IMR-90 (cell line): Measurements from ENCODE around the gene CKB.

Experiments
- BHLHE40 ChIP-seq: fragments of 150-350 bp; IDR thresholded peaks from 2 replicates; pipeline ENCODE4 v1.6.1; 2016; ENCODE audit warnings: mild to moderate bottlenecking, low read depth, low read length
- FOS ChIP-seq: fragments of 150-350 bp; IDR thresholded peaks from 2 replicates; pipeline ENCODE4 v1.6.1; 2016; ENCODE audit warnings: low read depth, low read length
- MAZ ChIP-seq: IDR thresholded peaks from 2 replicates; pipeline ENCODE4 v1.6.1; 2012; ENCODE audit warnings: low read depth, mild to moderate bottlenecking, low read length, improper control_type of control experiment, moderate library complexity, borderline replicate concordance
- MXI1 ChIP-seq: IDR thresholded peaks from 2 replicates; pipeline ENCODE4 v1.6.1; 2012; ENCODE audit warnings: low read depth, mild to moderate bottlenecking, low read length, moderate library complexity, borderline replicate concordance
- POLR2A ChIP-seq: IDR thresholded peaks from 2 replicates; pipeline ENCODE4 v1.6.1; 2012; ENCODE audit warnings: mild to moderate bottlenecking, low read depth, low read length
- RAD21 ChIP-seq: IDR thresholded peaks from 2 replicates; pipeline ENCODE4 v1.6.1; 2012; ENCODE audit warnings: low read length, improper control_type of control experiment
- RCOR1 ChIP-seq: IDR thresholded peaks from 2 replicates; pipeline ENCODE4 v1.6.1; 2012; ENCODE audit warnings: mild to moderate bottlenecking, low read length, improper control_type of control experiment; ENCODE audit not compliant: insufficient replicate concordance
- TF ChIP-seq, protein P1 (sequence below): conservative IDR thresholded peaks from 2 replicates; pipeline ENCODE4 v1.5.1; 2012; ENCODE audit warnings: mild to moderate bottlenecking, low read depth, low read length, improper control_type of control experiment
- TF ChIP-seq, protein P2 (sequence below): fragments of 150-350 bp; IDR thresholded peaks from 2 replicates; pipeline ENCODE4 v1.6.1; 2016; ENCODE audit warnings: low read depth, mild to moderate bottlenecking, low read length, moderate library complexity, borderline replicate concordance
- TF ChIP-seq, protein P3 (sequence below): fragments of 150-350 bp; IDR thresholded peaks from 2 replicates; pipeline ENCODE4 v1.6.1; 2017; ENCODE audit warnings: mild to moderate bottlenecking, antibody characterized with exemption, low read length, low read depth

DNA sequence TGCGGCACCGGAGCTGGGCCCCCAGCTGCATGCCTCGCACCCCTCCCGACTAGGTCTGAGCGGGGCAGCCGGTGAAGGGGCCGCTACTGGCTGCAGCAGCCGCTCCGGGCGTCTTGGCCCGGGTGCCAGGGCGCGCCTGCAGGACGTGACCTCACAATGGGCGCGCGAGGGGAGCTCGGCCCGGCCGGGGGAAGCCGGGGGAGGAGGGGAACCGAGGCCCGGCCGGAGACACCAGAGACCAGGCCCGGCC is 39.5 kb upstream of the CKB start:
- TF ChIP-seq RAD21 (no peak), POLR2A (no peak), RCOR1 (no peak), FOS (no peak), MXI1 (no peak), MAZ (no peak), BHLHE40 (no peak)
- TF ChIP-seq, protein P1, sequence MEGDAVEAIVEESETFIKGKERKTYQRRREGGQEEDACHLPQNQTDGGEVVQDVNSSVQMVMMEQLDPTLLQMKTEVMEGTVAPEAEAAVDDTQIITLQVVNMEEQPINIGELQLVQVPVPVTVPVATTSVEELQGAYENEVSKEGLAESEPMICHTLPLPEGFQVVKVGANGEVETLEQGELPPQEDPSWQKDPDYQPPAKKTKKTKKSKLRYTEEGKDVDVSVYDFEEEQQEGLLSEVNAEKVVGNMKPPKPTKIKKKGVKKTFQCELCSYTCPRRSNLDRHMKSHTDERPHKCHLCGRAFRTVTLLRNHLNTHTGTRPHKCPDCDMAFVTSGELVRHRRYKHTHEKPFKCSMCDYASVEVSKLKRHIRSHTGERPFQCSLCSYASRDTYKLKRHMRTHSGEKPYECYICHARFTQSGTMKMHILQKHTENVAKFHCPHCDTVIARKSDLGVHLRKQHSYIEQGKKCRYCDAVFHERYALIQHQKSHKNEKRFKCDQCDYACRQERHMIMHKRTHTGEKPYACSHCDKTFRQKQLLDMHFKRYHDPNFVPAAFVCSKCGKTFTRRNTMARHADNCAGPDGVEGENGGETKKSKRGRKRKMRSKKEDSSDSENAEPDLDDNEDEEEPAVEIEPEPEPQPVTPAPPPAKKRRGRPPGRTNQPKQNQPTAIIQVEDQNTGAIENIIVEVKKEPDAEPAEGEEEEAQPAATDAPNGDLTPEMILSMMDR, result no peak
- TF ChIP-seq, protein P2, sequence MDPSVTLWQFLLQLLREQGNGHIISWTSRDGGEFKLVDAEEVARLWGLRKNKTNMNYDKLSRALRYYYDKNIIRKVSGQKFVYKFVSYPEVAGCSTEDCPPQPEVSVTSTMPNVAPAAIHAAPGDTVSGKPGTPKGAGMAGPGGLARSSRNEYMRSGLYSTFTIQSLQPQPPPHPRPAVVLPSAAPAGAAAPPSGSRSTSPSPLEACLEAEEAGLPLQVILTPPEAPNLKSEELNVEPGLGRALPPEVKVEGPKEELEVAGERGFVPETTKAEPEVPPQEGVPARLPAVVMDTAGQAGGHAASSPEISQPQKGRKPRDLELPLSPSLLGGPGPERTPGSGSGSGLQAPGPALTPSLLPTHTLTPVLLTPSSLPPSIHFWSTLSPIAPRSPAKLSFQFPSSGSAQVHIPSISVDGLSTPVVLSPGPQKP, result no peak
- TF ChIP-seq, protein P3, sequence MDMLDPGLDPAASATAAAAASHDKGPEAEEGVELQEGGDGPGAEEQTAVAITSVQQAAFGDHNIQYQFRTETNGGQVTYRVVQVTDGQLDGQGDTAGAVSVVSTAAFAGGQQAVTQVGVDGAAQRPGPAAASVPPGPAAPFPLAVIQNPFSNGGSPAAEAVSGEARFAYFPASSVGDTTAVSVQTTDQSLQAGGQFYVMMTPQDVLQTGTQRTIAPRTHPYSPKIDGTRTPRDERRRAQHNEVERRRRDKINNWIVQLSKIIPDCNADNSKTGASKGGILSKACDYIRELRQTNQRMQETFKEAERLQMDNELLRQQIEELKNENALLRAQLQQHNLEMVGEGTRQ, result no peak
